GM12891 (cell line): Measurements from ENCODE around the gene APOL6.

Experiments
- POLR2A ChIP-seq: IDR thresholded peaks from 2 replicates; pipeline ENCODE4 v1.6.1; 2011; ENCODE audit warnings: low read depth, low read length, control low read depth
- POLR2AphosphoS5 ChIP-seq: IDR thresholded peaks from 2 replicates; pipeline ENCODE4 v1.6.1; 2011; ENCODE audit warnings: low read depth, low read length, control low read depth

- TF ChIP-seq POLR2AphosphoS5 (no peak), POLR2A (no peak)
Observed at GRCh38 chr22:35649636-35650250, 1.5 kb downstream of the APOL6 start.
